ENCODE measurements around the gene PATL1.
"Not testable (repeated sequence)": the region's sequence is repeated elsewhere in the genome, so short reads cannot be mapped to it uniquely, and the experiment has no call there.

PATL1 gene

GRCh38 chr11:59668950-59669610 lies at the start of gene PATL1:
Gene PATL1, minus strand, starts transcription at chr11:59669037. Its CDS starts 142 bp downstream, at chr11:59668895.
- DNase-seq (ENCODE audit: low read depth): peak; percentile 96

DNA sequence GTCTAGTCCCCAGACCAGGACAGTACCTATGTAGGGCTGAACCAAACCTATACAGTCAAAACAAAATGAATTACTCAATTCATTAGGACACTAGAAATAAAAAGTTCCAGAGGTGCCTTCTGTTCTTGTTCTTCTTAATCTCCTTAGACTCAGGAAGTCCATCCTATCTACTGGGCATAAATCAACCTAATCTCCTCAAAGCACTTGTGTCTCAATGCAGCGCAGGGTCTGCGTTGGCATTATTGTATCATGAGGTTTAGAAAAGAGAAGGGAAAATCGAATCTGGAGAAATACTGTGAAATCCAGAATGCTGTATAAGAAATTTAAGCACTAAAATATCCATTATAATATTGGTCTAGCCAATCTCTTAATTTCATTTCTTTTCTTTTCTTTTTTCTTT lies 47.2 kb upstream of the PATL1 start:
- no peak for DNase-seq (ENCODE audit: low read depth)

DNA sequence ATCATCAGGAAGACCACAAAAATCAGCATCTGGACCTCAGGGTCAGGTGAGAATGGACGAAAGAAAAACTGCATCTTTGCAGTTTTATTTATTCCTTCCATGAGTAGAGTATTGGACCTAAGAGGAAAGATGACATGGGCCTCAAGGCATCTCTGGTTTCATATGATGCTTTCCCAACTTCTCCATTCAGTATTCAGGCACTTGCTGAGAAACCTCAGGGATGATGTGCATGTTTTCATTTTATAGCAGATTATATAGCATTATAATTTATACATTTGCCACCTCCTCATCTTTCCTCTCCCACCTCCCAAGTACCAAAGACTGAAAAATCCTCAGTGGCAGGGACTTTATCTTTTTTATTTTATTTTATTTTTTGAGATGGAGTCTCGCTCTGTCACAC lies 44.9 kb upstream of the PATL1 start, which contains the start of gene OR10V1:
Gene OR10V1, minus strand, starts transcription at position 101 of the 400 bp plus-strand sequence. Its CDS starts 0 bp downstream, at position 101.
- DNase-seq (ENCODE audit: low read depth): no peak

DNA sequence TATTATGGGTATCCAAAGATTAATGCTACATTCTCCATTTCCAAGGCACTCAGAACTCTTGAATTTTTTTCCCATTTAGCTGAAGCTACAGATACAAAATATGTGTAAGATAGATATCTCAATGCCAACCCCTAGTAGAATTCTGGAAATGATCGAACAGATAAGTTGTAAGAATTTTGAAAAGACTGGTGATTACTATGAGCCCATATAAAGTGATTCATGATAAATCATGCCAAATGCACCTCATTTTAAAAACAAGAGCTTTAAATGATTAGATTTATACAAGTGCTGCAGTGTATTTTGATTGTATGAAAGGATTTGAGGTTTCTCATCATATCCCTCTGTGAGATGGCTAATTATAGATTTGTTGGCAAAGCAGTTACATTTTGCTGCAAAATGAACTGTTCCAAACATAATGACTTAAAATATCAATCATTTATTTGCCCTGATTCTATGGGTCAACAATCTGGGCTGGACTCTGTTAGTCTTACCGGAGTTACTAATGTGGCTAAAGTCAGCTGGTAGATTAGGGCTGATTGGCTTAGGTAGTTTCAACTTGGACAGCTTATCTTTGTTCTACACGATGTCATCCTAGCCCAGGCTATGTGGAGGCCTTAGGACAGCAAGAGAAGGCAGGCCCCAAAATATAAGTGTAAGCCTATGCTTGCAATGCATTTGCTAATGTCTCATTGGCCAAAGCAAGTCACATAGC lies 41.5 kb upstream of the PATL1 start:
- no peak for DNase-seq (ENCODE audit: low read depth)

DNA sequence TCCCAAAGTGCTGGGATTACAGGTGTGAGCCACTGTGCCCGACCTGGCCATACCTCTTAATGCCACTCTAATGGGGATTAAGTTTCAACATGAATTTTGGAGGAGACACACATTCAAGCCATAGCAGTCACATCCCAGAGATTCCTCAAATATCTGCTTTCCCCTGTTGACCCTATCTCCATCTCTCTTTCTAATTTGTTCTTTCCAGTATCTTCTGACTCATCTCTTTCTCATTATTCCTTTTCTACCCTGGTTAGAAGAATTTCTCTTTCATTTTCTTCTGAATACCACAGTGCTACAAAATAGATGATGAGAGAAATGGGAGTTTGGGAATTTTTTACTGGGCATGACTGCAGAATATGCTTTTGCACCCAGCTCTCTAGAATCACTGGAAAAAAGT lies 39.7 kb upstream of the PATL1 start:
- DNase-seq (ENCODE audit: low read depth): no peak

GRCh38 chr11:59707371-59707770 lies 38.5 kb upstream of the PATL1 start:
- no peak for DNase-seq (ENCODE audit: low read depth)

DNA sequence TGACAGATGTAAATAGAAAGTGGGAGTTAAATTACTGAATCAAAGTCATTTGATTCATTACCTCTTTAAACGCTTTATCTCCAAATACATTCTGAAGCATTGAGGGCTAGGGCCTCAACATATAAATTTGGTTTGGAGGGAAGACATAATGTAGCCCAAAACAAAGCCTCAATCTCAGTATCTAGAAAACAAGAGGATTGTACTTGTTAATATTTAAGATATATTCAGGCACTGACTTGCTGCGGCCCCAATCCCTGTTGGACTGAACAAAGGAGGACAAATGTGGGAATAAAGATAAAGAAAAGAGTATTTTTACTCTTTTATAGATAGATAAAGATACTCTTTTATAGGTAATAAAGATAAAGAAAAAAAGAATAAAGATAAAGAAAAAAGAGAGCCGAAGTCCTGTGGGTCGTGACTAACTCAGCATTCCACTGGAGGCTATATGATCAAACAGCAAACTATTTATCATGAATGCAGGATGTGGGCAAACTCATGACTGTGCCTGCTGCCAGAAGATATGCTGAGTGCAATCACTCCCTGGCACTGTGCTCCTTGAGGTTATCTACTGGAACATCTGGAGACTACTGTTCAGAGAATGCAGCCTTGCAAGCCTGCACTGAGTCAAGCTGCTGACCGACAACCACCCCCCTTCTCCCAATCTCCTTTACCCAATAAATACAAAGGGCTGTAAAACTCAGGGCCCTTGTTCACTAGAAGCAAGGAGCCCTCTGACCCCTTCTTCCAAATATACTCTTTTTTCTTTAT lies 37.9 kb upstream of the PATL1 start:
- DNase-seq (ENCODE audit: low read depth): peak; percentile 82

- no peak for DNase-seq (ENCODE audit: low read depth)
These were observed 36.5 kb upstream of the PATL1 start for GRCh38 chr11:59705294-59705693.

- not testable (repeated sequence) for DNase-seq (ENCODE audit: low read depth)
These were observed 34.7 kb upstream of the PATL1 start for GRCh38 chr11:59703515-59703914.

GRCh38 chr11:59700157-59700556 lies 31.3 kb upstream of the PATL1 start:
- not testable (repeated sequence) for DNase-seq (ENCODE audit: low read depth)

DNA sequence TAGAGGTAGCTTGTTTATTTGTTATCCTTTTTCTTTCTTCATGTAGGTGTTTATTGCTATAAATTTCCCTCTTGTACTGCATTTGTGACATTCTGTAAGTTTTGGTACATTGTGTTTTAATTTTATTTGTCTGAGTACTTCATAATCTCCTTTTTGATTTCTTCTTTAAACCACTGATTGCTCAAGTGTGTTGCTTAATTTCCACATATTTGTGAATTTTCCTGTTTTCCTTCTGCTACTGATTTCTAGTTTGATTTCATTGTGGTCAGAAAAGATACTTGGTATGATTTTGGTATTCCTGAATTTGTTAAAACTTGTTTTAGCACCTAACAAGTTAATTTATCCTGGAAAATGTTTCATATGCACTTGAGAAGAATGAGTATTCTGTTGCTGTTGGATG lies 29.7 kb upstream of the PATL1 start:
- DNase-seq (ENCODE audit: low read depth): no peak

GRCh38 chr11:59692915-59693314 lies 24.1 kb upstream of the PATL1 start:
- no peak for DNase-seq (ENCODE audit: low read depth)

GRCh38 chr11:59691156-59691555 lies 22.3 kb upstream of the PATL1 start:
- no peak for DNase-seq (ENCODE audit: low read depth)

DNA sequence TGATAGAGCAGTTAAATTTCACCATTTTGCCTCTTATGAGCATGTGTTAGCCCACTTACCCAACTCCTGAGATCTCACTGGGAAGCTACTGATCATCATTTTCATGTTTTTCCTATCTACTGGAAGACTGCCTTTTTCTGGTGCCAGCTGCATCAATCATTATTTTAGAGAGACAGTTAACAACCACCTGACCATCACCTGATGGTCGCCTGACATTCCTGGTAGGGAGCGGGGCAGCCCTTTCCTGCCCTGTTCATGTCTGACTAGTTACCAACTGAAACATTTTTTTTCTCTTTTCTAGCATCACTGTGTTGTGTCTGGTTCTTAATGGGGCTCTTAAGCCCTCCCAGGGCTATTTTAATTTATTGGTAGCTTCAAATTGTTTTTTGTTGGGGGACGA lies 20.2 kb upstream of the PATL1 start:
- no peak for DNase-seq (ENCODE audit: low read depth)

DNA sequence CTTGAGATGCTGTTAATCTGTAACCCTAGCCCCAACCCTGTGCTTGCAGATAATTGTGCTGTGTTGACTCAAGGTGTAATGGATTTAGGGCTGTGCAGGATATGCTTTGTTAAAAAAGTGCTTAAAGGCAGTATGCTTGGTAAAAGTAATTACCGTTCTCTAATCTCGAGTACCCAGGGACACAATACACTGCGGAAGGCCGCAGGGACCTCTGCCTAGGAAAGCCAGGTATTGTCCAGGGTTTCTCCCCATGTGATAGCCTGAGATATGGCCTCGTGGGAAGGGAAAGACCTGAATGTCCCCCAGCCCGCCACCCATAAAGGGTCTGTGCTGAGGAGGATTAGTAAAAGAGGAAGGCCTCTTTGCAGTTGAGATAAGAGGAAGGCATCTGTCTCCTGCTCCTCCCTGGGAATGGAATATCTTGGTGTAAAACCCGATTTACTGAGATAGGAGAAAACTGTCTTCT lies 12.5 kb upstream of the PATL1 start:
- DNase-seq (ENCODE audit: low read depth): not testable (repeated sequence)

DNA sequence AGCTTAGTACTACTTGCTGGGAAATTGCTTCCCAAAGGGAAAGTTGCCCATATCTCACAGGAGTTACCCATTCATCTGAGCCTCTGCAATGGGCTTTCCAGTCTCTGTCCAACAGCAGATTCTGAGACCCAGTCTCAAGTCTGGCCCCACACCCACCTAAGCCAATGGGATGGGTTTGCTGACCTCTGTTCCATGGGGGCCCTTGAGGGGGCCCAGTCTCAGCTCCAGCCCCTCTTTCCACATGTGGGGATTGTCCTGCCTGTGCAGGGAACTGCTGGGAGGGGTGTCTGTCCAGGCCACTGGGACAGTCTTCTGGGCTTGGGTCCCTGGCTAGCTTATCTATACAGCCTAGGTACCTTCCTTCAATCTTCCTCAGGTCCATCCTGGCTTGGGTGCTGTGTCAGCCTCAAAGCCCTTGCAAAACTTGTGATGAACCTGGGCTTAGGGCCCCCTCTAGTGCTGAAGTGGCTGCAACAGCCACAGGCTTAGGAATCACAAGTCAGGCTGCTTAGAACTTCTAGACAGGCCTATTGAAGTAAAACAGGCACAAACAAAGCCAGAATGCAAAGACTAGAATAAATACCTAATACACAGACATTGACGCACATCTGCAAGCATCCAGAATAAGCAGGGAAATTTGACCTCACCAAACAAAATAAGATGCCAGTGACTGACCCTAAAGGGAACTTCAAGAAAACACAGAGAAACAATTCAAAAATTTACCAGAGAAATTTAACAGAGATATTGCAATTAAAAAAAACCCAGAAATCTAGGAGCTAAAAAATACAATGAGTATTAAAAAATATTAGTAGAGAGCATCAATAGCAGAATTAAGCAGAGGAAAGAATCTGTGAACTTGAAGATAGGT lies 11.7 kb upstream of the PATL1 start:
- DNase-seq (ENCODE audit: low read depth): peak; percentile 36

- DNase-seq (ENCODE audit: low read depth): no peak
These were observed 10.5 kb upstream of the PATL1 start for GRCh38 chr11:59679347-59679746.

GRCh38 chr11:59678813-59679165 lies 10.0 kb upstream of the PATL1 start:
- DNase-seq (ENCODE audit: low read depth): no peak

DNA sequence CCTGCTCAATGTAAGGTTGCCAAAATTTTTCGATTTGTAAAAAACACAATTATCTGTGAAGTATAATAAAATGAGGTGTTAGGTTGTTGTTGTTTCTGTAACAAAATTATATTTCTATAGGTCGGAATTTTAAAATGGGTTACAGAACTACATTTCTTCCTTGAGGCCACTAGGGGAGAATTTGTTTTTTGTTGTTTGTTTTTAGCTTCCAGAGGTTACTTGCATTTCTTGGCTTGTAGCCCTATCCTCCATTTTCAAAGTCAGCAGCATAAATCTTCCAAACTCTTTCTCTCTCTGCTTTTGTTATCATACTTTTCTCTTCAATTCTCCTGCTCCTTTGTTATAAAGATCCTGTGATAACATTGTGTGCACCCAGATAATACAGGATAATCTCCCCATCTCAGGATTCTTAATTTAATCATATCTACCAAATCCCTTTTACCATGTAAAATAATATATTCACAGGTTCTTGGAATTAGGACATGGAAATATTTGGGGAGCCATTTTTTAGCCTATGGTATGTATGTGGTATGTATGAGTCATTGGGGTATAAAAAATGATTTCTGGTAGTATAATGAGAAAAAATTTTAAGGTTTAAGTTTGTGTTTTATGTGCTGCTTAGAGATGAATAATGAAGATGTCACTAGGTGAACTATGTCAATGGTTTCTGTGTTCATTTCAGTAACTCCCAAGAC lies 9.4 kb upstream of the PATL1 start:
- peak; percentile 19 for DNase-seq (ENCODE audit: low read depth)

DNA sequence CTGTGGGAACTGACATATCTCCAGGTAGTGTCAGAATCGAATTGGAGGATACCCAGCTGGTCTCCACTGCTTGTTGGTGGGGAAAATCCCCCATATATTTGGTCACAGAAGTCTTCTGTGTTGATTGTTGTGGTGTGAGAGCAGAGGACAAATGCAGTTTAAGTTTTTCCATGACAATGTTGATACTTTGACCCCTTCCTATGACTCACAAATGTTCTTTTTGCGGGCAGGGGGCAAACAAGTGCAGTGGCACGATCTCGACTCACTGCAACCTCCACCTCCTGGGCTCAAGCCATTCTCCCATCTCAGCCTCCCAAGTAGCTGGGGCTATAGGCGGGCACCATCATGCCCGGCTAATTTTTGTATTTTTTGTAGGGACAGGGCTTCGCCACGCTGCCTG lies 7.4 kb upstream of the PATL1 start:
- no peak for DNase-seq (ENCODE audit: low read depth)

GRCh38 chr11:59674291-59674690 lies 5.5 kb upstream of the PATL1 start:
- DNase-seq (ENCODE audit: low read depth): no peak

Data from HS-27A (cell line).